WTC11 (cell line): ENCODE results near the gene GPHA2. TPM values are rescaled to one million over a fixed set of nuclear protein-coding genes. Genes with fewer than 3 reads are reported as not detected.

Source experiments
- ATAC-seq: fragments of 200-7000 bp; cut with Tn5 transposase; 2 replicates; pipeline ENCODE4 v1.10.0; 2021; ENCODE audit warnings: mild to moderate bottlenecking, moderate library complexity
- CTCF ChIA-PET: fragments of 300-600 bp; sonication (Branson Sonifier 250); formaldehyde crosslinking; loops from one replicate; lab custom pipeline; 2021; ENCODE audit warnings: antibody characterized with exemption; lab: Charles Lee
- POLR2A ChIA-PET: fragments of 350-600 bp; sonication (Branson Sonifier 250); formaldehyde crosslinking; loops from one replicate; lab custom pipeline; 2021; ENCODE audit warnings: antibody characterized with exemption; lab: Charles Lee
- DNase-seq: peaks from one replicate; pipeline ENCODE4 v3.0.0; 2021; ENCODE audit warnings: low spot score
- H3K27ac Mint-ChIP-seq: 2 replicates; pipeline ENCODE4 v1.8.0; 2021; ENCODE audit warnings: mixed read lengths
- H3K27me3 Mint-ChIP-seq: 2 replicates; pipeline ENCODE4 v1.8.0; 2021; ENCODE audit warnings: low read depth, mild to moderate bottlenecking, moderate library complexity, mixed read lengths
- H3K36me3 Mint-ChIP-seq: 2 replicates; pipeline ENCODE4 v1.8.0; 2021; ENCODE audit warnings: mixed read lengths
- H3K4me1 Mint-ChIP-seq: 2 replicates; pipeline ENCODE4 v1.8.0; 2022; ENCODE audit warnings: mixed read lengths
- H3K4me3 Mint-ChIP-seq: 2 replicates; pipeline ENCODE4 v1.8.0; 2021; ENCODE audit warnings: mild to moderate bottlenecking, moderate library complexity, mixed read lengths
- H3K9me3 Mint-ChIP-seq: 2 replicates; pipeline ENCODE4 v1.8.0; 2021; ENCODE audit warnings: mixed read lengths
- ATF1 ChIP-seq: sonication (generic); formaldehyde crosslinking; IDR thresholded peaks from 2 replicates; pipeline ENCODE4 v1.8.1; 2023; ENCODE audit warnings: mild to moderate bottlenecking, moderate library complexity, missing genetic modification reagents
- JUN ChIP-seq: sonication (generic); formaldehyde crosslinking; IDR thresholded peaks from 2 replicates; pipeline ENCODE4 v1.8.0; 2023; ENCODE audit warnings: mild to moderate bottlenecking, missing genetic modification reagents
- MXD4 ChIP-seq: fragments of 250-450 bp; sonication (Bioruptor Pico); IDR thresholded peaks from 2 replicates; pipeline ENCODE4 v1.8.0; 2021; ENCODE audit warnings: mild to moderate bottlenecking, moderate library complexity, borderline replicate concordance
- MYBL2 ChIP-seq: sonication (generic); formaldehyde crosslinking; IDR thresholded peaks from 2 replicates; pipeline ENCODE4 v1.8.1; 2023; ENCODE audit warnings: mild to moderate bottlenecking, moderate library complexity, missing genetic modification reagents
- NFE2L1 ChIP-seq: sonication (generic); formaldehyde crosslinking; IDR thresholded peaks from 2 replicates; pipeline ENCODE4 v1.8.1; 2023; ENCODE audit warnings: missing genetic modification reagents
- NR2C2 ChIP-seq: sonication (generic); formaldehyde crosslinking; IDR thresholded peaks from 2 replicates; pipeline ENCODE4 v1.8.0; 2022; ENCODE audit warnings: mild to moderate bottlenecking, missing genetic modification reagents
- PRRX2 ChIP-seq: fragments of 250-450 bp; sonication (Bioruptor Pico); IDR thresholded peaks from 2 replicates; pipeline ENCODE4 v1.8.0; 2021; ENCODE audit warnings: mild to moderate bottlenecking
- RELA ChIP-seq: sonication (generic); formaldehyde crosslinking; IDR thresholded peaks from 2 replicates; pipeline ENCODE4 v1.8.1; 2022; ENCODE audit warnings: missing genetic modification reagents, mild to moderate bottlenecking, borderline replicate concordance
- USF2 ChIP-seq: sonication (generic); formaldehyde crosslinking; IDR thresholded peaks from 2 replicates; pipeline ENCODE4 v1.8.1; 2023; ENCODE audit warnings: mild to moderate bottlenecking, missing genetic modification reagents, moderate library complexity
- ZNF396 ChIP-seq: fragments of 250-450 bp; sonication (Bioruptor Pico); IDR thresholded peaks from 2 replicates; pipeline ENCODE4 v1.8.0; 2021; ENCODE audit warnings: mild to moderate bottlenecking, moderate library complexity, borderline replicate concordance
- ZNF416 ChIP-seq: fragments of 250-450 bp; sonication (Bioruptor Pico); IDR thresholded peaks from 2 replicates; pipeline ENCODE4 v1.9.0; 2021; ENCODE audit warnings: mild to moderate bottlenecking, inconsistent platforms
- ZNF512 ChIP-seq: sonication (generic); formaldehyde crosslinking; IDR thresholded peaks from 2 replicates; pipeline ENCODE4 v1.8.1; 2022; ENCODE audit warnings: missing genetic modification reagents, borderline replicate concordance
- total RNA-seq: library from RNA; stranded (reverse); gene quantifications from 3 replicates; pipeline ENCODE4 v1.2.3, GENCODE V29; 2021
- TF ChIP-seq, protein P1 (sequence below): sonication (generic); formaldehyde crosslinking; IDR thresholded peaks from 2 replicates; pipeline ENCODE4 v1.8.0; 2022; ENCODE audit warnings: mild to moderate bottlenecking, missing genetic modification reagents
- TF ChIP-seq, protein P2 (sequence below): fragments of 250-450 bp; sonication (Bioruptor Pico); IDR thresholded peaks from 2 replicates; pipeline ENCODE4 v2.1.2; 2022; ENCODE audit warnings: mild to moderate bottlenecking, moderate library complexity
- TF ChIP-seq, protein P3 (sequence below): sonication (generic); formaldehyde crosslinking; IDR thresholded peaks from 2 replicates; pipeline ENCODE4 v1.8.0; 2022; ENCODE audit warnings: missing genetic modification reagents
- TF ChIP-seq, protein P4 (sequence below): fragments of 250-450 bp; sonication (Bioruptor Pico); IDR thresholded peaks from 2 replicates; pipeline ENCODE4 v1.8.0; 2021; ENCODE audit warnings: mild to moderate bottlenecking
- TF ChIP-seq, protein P5 (sequence below): sonication (generic); formaldehyde crosslinking; IDR thresholded peaks from 2 replicates; pipeline ENCODE4 v1.8.0; 2023; ENCODE audit warnings: missing genetic modification reagents, mild to moderate bottlenecking, borderline replicate concordance

Gene GPHA2
- total RNA-seq, 1 experiment from 2014 or later = 1.6 TPM

- TF ChIP-seq RELA = peak; percentile 41; the same call in 1 of the 2 replicates
- TF ChIP-seq, protein P1, sequence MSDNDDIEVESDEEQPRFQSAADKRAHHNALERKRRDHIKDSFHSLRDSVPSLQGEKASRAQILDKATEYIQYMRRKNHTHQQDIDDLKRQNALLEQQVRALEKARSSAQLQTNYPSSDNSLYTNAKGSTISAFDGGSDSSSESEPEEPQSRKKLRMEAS (CRISPR knock-in tag) = peak; percentile 16; the same call in 1 of the 2 replicates
- TF ChIP-seq, all 79 proteins: peak for 11
Measured at GRCh38 chr11:64923944-64924909, 11.5 kb downstream of the GPHA2 start, which contains the start of gene PPP2R5B (continued).

DNA sequence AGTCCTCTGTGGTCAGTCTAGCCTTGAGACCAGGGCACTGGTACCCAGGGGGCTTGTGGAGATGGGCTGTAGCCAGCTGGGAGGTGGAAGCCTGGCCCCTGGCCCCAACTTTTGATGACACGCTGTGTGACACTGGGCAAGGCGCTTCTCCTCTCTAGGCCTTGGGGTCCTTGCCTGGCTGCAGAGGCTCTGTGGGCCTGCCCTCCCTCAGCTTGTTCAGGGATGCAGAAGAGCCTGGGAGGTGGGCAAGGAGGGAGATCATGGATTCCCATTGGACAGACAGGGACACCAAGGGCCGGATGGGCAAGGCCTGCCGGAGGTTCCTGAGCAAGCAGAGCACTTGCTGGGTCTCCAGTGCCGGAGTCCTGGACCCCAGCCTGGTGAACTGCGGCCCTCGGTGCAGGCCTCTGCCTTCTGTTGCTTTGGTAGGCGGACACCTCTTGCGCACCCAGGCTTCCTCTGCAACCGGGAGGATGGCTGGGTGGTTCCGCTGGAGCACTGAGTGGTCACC, 12.5 kb downstream of the GPHA2 start:
- H3K9me3 Mint-ChIP-seq = no peaks in the 10 kb centered on the region
- no peaks in the 10 kb centered on the region for H3K27me3 Mint-ChIP-seq
- peak overlapping the region; percentile 93 for H3K4me3 Mint-ChIP-seq
- POLR2A ChIA-PET = interaction anchor here (1.1 kb wide), 1 partner anchor 12 kb away, joined by 6 read pairs; the partner anchor contains the start of gene GPHA2
- ATAC-seq (no peak), DNase-seq (no peak)
- no peaks in the 10 kb centered on the region; the same call in 1 of the 2 replicates for H3K4me1 Mint-ChIP-seq
- H3K36me3 Mint-ChIP-seq = no peaks in the 10 kb centered on the region
- peak overlapping the region; percentile 19; the same call in 1 of the 2 replicates for H3K27ac Mint-ChIP-seq
- CTCF ChIA-PET = interaction anchor here (1.2 to 1.9 kb wide), 7 partner anchors 7 to 120 kb away, joined by 3 to 13 read pairs (median 4); partner anchors contain the start of genes BATF2 and MAP4K2
- TF ChIP-seq JUN = no peak
- TF ChIP-seq MYBL2 (CRISPR knock-in tag) = no peak
- no peak for TF ChIP-seq MXD4
- no peak for TF ChIP-seq ZNF416 (CRISPR knock-in tag)
- no peak for TF ChIP-seq ATF1 (CRISPR knock-in tag)
- TF ChIP-seq, protein P2, sequence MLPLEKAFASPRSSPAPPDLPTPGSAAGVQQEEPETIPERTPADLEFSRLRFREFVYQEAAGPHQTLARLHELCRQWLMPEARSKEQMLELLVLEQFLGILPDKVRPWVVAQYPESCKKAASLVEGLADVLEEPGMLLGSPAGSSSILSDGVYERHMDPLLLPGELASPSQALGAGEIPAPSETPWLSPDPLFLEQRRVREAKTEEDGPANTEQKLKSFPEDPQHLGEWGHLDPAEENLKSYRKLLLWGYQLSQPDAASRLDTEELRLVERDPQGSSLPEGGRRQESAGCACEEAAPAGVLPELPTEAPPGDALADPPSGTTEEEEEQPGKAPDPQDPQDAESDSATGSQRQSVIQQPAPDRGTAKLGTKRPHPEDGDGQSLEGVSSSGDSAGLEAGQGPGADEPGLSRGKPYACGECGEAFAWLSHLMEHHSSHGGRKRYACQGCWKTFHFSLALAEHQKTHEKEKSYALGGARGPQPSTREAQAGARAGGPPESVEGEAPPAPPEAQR (CRISPR knock-in tag) = no peak
- TF ChIP-seq, protein P3, sequence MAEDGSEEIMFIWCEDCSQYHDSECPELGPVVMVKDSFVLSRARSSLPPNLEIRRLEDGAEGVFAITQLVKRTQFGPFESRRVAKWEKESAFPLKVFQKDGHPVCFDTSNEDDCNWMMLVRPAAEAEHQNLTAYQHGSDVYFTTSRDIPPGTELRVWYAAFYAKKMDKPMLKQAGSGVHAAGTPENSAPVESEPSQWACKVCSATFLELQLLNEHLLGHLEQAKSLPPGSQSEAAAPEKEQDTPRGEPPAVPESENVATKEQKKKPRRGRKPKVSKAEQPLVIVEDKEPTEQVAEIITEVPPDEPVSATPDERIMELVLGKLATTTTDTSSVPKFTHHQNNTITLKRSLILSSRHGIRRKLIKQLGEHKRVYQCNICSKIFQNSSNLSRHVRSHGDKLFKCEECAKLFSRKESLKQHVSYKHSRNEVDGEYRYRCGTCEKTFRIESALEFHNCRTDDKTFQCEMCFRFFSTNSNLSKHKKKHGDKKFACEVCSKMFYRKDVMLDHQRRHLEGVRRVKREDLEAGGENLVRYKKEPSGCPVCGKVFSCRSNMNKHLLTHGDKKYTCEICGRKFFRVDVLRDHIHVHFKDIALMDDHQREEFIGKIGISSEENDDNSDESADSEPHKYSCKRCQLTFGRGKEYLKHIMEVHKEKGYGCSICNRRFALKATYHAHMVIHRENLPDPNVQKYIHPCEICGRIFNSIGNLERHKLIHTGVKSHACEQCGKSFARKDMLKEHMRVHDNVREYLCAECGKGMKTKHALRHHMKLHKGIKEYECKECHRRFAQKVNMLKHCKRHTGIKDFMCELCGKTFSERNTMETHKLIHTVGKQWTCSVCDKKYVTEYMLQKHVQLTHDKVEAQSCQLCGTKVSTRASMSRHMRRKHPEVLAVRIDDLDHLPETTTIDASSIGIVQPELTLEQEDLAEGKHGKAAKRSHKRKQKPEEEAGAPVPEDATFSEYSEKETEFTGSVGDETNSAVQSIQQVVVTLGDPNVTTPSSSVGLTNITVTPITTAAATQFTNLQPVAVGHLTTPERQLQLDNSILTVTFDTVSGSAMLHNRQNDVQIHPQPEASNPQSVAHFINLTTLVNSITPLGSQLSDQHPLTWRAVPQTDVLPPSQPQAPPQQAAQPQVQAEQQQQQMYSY (CRISPR knock-in tag) = no peak
- TF ChIP-seq, protein P4, sequence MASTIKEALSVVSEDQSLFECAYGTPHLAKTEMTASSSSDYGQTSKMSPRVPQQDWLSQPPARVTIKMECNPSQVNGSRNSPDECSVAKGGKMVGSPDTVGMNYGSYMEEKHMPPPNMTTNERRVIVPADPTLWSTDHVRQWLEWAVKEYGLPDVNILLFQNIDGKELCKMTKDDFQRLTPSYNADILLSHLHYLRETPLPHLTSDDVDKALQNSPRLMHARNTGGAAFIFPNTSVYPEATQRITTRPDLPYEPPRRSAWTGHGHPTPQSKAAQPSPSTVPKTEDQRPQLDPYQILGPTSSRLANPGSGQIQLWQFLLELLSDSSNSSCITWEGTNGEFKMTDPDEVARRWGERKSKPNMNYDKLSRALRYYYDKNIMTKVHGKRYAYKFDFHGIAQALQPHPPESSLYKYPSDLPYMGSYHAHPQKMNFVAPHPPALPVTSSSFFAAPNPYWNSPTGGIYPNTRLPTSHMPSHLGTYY (CRISPR knock-in tag) = no peak

DNA sequence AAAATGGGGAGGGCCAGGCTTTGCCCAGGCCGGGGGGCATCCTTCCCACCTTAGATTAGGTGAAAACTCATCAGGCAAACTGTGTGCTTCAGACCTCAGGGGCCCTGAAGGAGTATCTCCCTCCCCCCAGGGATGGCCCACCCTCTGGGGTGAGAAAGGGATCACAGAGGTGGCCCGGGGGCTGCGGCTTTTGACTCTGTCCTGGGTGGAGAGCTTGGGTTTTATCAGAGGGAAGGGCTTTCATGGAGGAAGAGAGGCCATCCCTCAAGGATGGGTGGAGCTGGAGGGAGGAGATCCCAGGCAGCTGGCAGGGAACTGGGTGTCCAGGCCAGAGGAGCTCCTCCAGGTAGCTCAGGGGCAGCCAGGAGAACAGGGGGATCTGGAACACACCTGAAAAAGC, 14.3 kb downstream of the GPHA2 start:
- no peak overlapping the region for H3K27ac Mint-ChIP-seq
- no peak overlapping the region for H3K4me3 Mint-ChIP-seq
- H3K4me1 Mint-ChIP-seq = peaks cover 7% of the 10 kb centered on the region
- ChIA-PET POLR2A (no interaction called here), CTCF (interaction anchor here (1.4 kb wide), 2 partner anchors 74 to 189 kb away, joined by 3 to 4 read pairs; no protein-coding TSS in a partner anchor)
- ATAC-seq (no peak), DNase-seq (no peak)
- H3K9me3 Mint-ChIP-seq = no peaks in the 10 kb centered on the region
- no peaks in the 10 kb centered on the region for H3K36me3 Mint-ChIP-seq
- no peaks in the 10 kb centered on the region for H3K27me3 Mint-ChIP-seq
- TF ChIP-seq PRRX2 = no peak
- TF ChIP-seq NR2C2 (CRISPR knock-in tag) = no peak
- no peak for TF ChIP-seq NFE2L1 (CRISPR knock-in tag)
- TF ChIP-seq ZNF396 (CRISPR knock-in tag) = no peak
- TF ChIP-seq, protein P5, sequence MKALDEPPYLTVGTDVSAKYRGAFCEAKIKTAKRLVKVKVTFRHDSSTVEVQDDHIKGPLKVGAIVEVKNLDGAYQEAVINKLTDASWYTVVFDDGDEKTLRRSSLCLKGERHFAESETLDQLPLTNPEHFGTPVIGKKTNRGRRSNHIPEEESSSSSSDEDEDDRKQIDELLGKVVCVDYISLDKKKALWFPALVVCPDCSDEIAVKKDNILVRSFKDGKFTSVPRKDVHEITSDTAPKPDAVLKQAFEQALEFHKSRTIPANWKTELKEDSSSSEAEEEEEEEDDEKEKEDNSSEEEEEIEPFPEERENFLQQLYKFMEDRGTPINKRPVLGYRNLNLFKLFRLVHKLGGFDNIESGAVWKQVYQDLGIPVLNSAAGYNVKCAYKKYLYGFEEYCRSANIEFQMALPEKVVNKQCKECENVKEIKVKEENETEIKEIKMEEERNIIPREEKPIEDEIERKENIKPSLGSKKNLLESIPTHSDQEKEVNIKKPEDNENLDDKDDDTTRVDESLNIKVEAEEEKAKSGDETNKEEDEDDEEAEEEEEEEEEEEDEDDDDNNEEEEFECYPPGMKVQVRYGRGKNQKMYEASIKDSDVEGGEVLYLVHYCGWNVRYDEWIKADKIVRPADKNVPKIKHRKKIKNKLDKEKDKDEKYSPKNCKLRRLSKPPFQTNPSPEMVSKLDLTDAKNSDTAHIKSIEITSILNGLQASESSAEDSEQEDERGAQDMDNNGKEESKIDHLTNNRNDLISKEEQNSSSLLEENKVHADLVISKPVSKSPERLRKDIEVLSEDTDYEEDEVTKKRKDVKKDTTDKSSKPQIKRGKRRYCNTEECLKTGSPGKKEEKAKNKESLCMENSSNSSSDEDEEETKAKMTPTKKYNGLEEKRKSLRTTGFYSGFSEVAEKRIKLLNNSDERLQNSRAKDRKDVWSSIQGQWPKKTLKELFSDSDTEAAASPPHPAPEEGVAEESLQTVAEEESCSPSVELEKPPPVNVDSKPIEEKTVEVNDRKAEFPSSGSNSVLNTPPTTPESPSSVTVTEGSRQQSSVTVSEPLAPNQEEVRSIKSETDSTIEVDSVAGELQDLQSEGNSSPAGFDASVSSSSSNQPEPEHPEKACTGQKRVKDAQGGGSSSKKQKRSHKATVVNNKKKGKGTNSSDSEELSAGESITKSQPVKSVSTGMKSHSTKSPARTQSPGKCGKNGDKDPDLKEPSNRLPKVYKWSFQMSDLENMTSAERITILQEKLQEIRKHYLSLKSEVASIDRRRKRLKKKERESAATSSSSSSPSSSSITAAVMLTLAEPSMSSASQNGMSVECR (CRISPR knock-in tag) = no peak
- TF ChIP-seq ZNF512 = no peak
- TF ChIP-seq USF2 (CRISPR knock-in tag) = no peak
